Measurements from ENCODE around the gene C8A. TPM values are rescaled to one million over a fixed set of nuclear protein-coding genes. Genes with fewer than 3 reads are reported as not detected.

Gene C8A
- total RNA-seq, 1 experiment from 2014 or later: not detected

GRCh38 chr1:56814205-56814604 is 40.4 kb upstream of the C8A start:
- no peak overlapping the region for H4K5ac ChIP-seq (ENCODE audit: insufficient read length, low read depth, low read length)
- H3K4me3 Mint-ChIP-seq: no peak overlapping the region
- H3K9me3 Mint-ChIP-seq: peaks cover 0 to 3% of the 10 kb centered on the region in 2 experiments; a peak in 3 of 5 replicates
- H3K79me1 ChIP-seq (ENCODE audit: insufficient read depth, low read depth, low read length, poor library complexity, severe bottlenecking): no peaks in the 10 kb centered on the region
- H3K4me1 ChIP-seq (ENCODE audit: insufficient read depth, low read length): no peaks in the 10 kb centered on the region
- no peak overlapping the region for H2BK120ac ChIP-seq (ENCODE audit: low read depth, low read length, poor library complexity, severe bottlenecking)
- H3K4ac ChIP-seq (ENCODE audit: low read depth, low read length): no peak overlapping the region
- H3K27me3 Mint-ChIP-seq (ENCODE audit: low read depth): peaks cover 13% of the 10 kb centered on the region
- 0 out of 7 replicates have a peak, but pooled peaks cover 0 to 4% (median 0%) of the 10 kb centered on the region in 3 experiments for H3K36me3 Mint-ChIP-seq (ENCODE audit: insufficient read depth in 1 of 3, low read depth in 3 of 3)
- H3K18ac ChIP-seq (ENCODE audit: insufficient read length, low read depth, low read length): no peak overlapping the region
- TF ChIP-seq CTCF (conservative IDR thresholded peaks at IDR 0.05): no peak
- no peak overlapping the region for H3K27ac Mint-ChIP-seq
- H3T11ph ChIP-seq (ENCODE audit: low read length): no peak overlapping the region
- no peak overlapping the region for H3K9ac ChIP-seq (ENCODE audit: extremely low read depth, insufficient read length, low read length)
- no peak overlapping the region for H4K8ac ChIP-seq (replicated peaks; ENCODE audit: insufficient read length, low read depth, low read length)
- H3K27me3 ChIP-seq (ENCODE audit: insufficient read depth, low read length): no peaks in the 10 kb centered on the region
- no peak overlapping the region for H3K23ac ChIP-seq (ENCODE audit: insufficient read length, low read depth, low read length)
- H2BK20ac ChIP-seq (ENCODE audit: low read depth, low read length, poor library complexity, severe bottlenecking): no peak overlapping the region
- H2BK15ac ChIP-seq (ENCODE audit: low read depth, low read length): no peak overlapping the region
- DNase-seq: no peak
- no peaks in the 10 kb centered on the region for H4K20me1 ChIP-seq (ENCODE audit: control insufficient read depth, insufficient read depth, insufficient read length)
- H2BK5ac ChIP-seq (ENCODE audit: insufficient read length, low read length): no peak overlapping the region
- H3K4me1 Mint-ChIP-seq: peaks cover 17 to 21% of the 10 kb centered on the region in 2 experiments
- no peak overlapping the region for H4K91ac ChIP-seq (ENCODE audit: insufficient read length, low read depth, low read length)
- H3K9me3 ChIP-seq (ENCODE audit: control insufficient read depth, low read depth, low read length): no peaks in the 10 kb centered on the region
- H2AK5ac ChIP-seq (ENCODE audit: insufficient read length, low read length): no peak overlapping the region
- H2BK12ac ChIP-seq (ENCODE audit: insufficient read length, low read depth, low read length): no peak overlapping the region
- whole genome bisulfite sequencing (ENCODE audit: extremely low coverage, insufficient read length, low lambda C conversion rate): no CpG with 5 or more reads among the region's 2 CpGs
- no peaks in the 10 kb centered on the region for H3K79me2 ChIP-seq (ENCODE audit: insufficient read depth, low read length)
- no peak overlapping the region for H3K4me2 ChIP-seq (ENCODE audit: insufficient read depth, insufficient read length, low read length)
- no peaks in the 10 kb centered on the region for H3K23me2 ChIP-seq (ENCODE audit: insufficient read length, low read depth, low read length, poor library complexity, severe bottlenecking)
- no peak overlapping the region for H3K27ac ChIP-seq (ENCODE audit: insufficient read length, low read depth, low read length)
- no peak overlapping the region for H3K14ac ChIP-seq (ENCODE audit: insufficient read depth, low read length)
- no peak overlapping the region for H2AFZ ChIP-seq (ENCODE audit: low read length)
- H3K56ac ChIP-seq (ENCODE audit: insufficient read length, low read depth, low read length): no peak overlapping the region

All from H9 (cell line).